PFSK-1 (cell line): ENCODE data around the gene TMEM250.

Experiments
- FOXP2 ChIP-seq: optimal IDR thresholded peaks from 2 replicates; pipeline ENCODE3; 2011; ENCODE audit warnings: borderline replicate concordance, control low read depth, inconsistent platforms; ENCODE audit not compliant: insufficient read depth; ENCODE audit errors: extremely low read length, extremely low read depth
- POLR2AphosphoS5 ChIP-seq: IDR thresholded peaks from 2 replicates; pipeline ENCODE4 v1.6.1; 2012; ENCODE audit warnings: low read depth, mild to moderate bottlenecking, control low read depth, low read length, moderate library complexity
- SIN3A ChIP-seq: IDR thresholded peaks from 2 replicates; pipeline ENCODE4 v1.6.1; 2012; ENCODE audit warnings: mild to moderate bottlenecking, low read length, moderate library complexity, borderline replicate concordance; ENCODE audit not compliant: insufficient read depth
- TAF1 ChIP-seq: IDR thresholded peaks from 2 replicates; pipeline ENCODE4 v1.6.1; 2012; ENCODE audit warnings: low read length, control low read depth, borderline replicate concordance; ENCODE audit not compliant: insufficient read depth
- TF ChIP-seq, protein P1 (sequence below), 2 experiments: IDR thresholded peaks; 2 replicates each; pipeline versions ENCODE4 v1.6.1 to v1.8.0; 2011 to 2012; ENCODE audit warnings: low read depth in 2 of 2, low read length in 2 of 2, control low read depth in 1 of 2, inconsistent platforms in 1 of 2, mild to moderate bottlenecking in 1 of 2, moderate library complexity in 1 of 2; ENCODE audit not compliant: insufficient read depth in 1 of 2

DNA sequence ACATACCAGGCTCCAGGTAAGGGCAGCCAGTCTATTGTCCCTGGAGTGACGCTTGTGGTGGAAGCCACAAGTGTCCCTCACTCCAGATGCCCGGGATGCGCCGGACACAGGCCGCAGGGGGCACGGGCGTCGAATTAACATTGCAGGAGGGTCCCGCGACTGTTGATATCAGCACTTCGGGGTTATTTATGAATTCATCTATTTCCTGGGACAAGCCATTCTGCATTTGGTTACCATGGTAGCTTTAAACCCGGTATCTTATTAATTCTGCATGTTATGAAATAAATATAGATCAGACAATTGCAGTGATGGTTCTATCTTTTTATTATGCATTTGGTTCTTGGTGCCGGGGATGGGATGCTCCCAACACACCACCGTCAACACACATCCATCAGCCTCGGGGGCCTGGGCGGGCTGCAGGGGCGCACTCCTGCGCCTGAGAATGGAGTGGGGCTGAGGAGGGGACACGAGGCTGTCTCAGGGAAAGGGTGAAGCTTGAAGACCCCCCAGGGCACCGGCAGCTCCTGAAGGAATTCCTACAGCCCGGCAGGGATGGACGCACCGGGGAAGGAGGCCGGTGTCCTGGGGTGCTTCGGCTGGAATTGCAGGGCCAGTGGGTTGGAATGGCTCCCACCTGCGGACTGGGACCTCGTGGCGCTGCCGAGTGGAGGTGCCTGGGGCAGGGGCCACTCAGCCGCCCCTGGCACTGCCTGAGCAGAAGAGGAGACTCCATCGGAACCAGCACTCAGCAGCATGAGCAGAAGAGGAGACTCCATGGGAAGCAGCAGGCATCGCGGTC is 17.7 kb upstream of the TMEM250 start:
- TF ChIP-seq POLR2AphosphoS5 = no peak
- TF ChIP-seq SIN3A = no peak
- TF ChIP-seq, protein P1, sequence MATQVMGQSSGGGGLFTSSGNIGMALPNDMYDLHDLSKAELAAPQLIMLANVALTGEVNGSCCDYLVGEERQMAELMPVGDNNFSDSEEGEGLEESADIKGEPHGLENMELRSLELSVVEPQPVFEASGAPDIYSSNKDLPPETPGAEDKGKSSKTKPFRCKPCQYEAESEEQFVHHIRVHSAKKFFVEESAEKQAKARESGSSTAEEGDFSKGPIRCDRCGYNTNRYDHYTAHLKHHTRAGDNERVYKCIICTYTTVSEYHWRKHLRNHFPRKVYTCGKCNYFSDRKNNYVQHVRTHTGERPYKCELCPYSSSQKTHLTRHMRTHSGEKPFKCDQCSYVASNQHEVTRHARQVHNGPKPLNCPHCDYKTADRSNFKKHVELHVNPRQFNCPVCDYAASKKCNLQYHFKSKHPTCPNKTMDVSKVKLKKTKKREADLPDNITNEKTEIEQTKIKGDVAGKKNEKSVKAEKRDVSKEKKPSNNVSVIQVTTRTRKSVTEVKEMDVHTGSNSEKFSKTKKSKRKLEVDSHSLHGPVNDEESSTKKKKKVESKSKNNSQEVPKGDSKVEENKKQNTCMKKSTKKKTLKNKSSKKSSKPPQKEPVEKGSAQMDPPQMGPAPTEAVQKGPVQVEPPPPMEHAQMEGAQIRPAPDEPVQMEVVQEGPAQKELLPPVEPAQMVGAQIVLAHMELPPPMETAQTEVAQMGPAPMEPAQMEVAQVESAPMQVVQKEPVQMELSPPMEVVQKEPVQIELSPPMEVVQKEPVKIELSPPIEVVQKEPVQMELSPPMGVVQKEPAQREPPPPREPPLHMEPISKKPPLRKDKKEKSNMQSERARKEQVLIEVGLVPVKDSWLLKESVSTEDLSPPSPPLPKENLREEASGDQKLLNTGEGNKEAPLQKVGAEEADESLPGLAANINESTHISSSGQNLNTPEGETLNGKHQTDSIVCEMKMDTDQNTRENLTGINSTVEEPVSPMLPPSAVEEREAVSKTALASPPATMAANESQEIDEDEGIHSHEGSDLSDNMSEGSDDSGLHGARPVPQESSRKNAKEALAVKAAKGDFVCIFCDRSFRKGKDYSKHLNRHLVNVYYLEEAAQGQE (IDR thresholded peaks at IDR 0.05; ENCODE audit: insufficient read depth in 1 of 2, low read depth in 2 of 2, low read length in 2 of 2) = no peak
- no peak for TF ChIP-seq TAF1
- TF ChIP-seq FOXP2 = no peak
